C4-2B (cell line): ENCODE results near the gene RNF130.

Experiments used
- CTCF ChIP-seq: fragments of 450-650 bp; conservative IDR thresholded peaks from 2 replicates; pipeline ENCODE4 v1.5.1; 2017; ENCODE audit warnings: mild to moderate bottlenecking
- ZFX ChIP-seq: fragments of 450-650 bp; IDR thresholded peaks from 2 replicates; pipeline ENCODE4 v1.6.1; 2017

DNA sequence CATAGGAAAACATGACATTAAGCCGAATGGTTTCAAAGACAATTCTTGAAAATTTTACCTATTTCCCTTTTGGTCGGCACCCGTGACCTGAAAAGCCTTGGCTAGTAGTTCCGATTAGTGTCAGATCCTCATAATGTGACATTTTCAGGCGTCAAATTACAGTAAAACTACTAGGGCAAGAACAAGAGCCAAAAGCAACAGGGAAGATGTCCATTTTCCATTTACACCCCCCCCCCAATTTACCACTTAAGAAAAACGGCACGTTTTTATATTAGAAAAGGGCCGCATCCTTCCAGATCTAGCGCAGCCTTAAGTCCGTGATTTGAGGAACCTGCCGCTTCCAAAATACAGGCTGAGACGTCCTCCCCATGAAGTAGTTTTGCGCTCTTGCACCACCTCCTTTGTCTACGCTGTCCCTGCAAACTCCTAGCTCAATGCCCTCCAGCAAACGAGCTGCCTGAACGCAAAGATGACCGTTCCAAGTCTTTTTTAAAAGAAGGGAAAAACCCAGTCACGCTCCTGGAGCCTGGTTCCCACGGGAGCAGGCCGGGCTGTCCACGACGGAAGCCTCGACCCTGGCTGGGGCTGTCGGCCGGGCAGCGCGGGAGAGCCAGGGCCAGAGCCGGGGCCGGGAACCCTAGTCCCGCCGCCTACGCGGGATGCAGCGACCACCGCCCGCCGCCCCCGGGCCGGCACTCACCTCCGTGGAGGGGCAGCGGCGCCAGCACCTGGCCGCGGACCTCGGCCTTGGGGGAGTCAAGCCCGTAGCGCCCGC is 616 bp downstream of the RNF130 start:
- TF ChIP-seq CTCF (no peak), ZFX (peak; percentile 74; the same call in 1 of the 2 replicates)
